DMS 273 (cell line): ENCODE data around the gene SETBP1.

ENCODE experiments used
- DNase-seq: peaks from one replicate; lab custom pipeline; 2025; ENCODE audit not compliant: unreplicated experiment; lab: John Stamatoyannopoulos, UW

Gene SETBP1

GRCh38 chr18:45006934-45007333 is 326.2 kb downstream of the SETBP1 start:
- no peak for DNase-seq

- DNase-seq, result no peak
These were observed 326.8 kb downstream of the SETBP1 start for GRCh38 chr18:45007531-45007930.

DNA sequence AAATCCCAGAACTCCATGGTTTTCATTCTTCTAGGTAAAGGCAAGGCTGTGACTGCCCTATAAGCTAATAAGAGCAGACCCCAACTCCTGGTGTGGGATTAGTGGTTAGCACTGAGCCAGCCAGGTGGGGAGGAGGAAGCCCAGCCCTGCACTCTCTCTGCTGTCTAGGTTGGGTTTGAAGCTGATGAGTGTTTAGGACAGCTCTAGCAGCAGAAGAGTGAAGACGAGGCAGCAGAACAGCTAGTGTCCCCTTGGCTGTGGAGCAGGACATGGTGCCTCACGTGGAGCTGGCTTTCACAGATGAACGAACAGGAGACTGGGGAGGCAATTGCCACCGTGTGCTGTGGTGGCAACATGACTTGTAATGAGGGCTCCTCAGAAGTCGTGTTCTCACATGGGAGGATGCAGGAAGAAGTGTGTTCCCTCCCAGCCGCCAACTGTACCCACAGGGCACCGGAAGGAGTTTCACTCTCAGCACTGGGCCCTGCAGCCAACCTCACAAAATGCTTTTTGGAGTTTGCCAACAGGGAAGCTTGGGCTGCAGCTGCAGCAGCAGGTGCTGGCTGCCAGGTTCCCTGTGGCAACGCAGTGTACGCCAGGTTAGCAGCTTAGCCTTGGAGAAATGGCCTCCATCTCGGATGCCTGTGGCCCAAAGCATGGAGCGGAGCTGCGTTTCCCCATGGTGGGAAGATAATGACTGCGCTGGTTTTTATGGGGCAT is 328.2 kb downstream of the SETBP1 start:
- DNase-seq, result no peak

DNA sequence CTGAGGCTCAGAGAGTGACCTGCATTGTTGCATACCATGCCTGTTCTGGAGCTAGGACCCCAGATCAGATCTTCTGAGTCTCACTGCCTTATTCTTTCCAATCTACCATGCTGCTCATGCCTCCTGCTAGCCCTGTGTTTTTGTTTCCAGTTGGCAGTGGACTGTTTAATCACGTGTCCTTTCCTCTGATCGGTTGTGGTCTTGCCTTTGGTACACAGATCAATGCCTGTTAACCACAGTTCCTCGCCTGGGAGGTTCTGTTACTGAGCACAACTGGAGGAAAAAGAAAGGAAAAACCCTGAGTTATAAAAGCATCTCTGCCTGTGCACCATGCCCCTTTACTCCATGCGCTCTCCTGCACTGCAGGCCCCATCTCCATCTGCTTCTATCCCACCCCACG is 329.1 kb downstream of the SETBP1 start:
- DNase-seq, result no peak

DNA sequence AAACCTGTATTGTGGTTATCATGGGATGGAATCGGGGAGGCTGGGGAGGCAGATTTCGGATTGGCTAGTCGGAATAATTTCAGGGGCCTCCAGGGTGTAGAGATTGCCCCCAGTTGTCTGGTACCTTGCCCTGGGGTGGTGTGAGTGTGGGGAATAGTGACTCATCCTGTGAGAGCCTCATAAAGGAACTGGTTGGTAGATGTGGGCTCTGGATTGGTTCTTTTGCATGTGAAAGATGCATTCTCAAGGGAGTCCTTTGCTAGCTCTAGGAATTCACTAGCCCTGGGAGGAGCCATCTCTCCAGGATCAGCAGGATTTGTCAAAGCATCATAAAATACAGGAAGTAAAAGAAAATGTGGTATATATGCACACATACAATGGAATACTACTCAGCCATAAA is 331.6 kb downstream of the SETBP1 start:
- no peak for DNase-seq

DNA sequence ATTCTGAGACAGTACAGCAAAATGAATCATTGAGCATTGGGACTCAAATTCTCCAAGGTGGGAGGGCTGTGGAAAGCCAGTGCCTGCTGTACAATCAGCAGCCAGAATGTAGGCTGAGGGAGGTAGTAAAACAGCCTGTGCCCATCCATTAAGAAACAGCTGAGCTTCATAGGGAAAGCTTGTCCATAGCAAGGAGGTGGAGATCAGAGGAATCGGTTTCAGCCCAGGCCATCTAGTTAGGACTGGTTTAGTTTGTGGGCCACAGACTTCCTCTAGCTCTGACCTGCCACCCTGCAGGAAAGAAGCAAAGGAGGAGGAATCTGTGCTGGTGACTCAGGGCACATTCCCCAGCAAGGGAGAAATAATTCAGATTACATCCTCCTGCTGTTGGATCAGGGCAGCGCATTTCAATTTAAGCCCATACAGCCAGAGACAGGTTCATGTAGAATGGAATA is 333.4 kb downstream of the SETBP1 start:
- DNase-seq, result peak; percentile 55

DNA sequence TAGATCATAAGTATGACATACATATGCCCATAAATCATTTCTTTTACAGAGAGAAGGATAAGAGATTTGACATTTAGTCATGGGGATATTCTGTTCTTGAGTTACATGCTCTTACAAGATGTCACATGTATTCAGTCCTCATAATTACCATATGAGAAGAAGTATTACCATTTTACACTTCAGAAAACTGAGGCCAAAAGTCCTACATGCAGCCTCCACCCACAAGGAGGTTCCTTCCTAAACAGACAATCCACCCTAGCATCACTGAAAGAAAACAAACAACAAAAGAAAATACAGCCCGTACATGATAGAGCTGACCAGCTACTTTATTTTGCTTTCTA is 335.1 kb downstream of the SETBP1 start:
- DNase-seq, result peak; percentile 52

- DNase-seq, result no peak
These were observed 338.8 kb downstream of the SETBP1 start for GRCh38 chr18:45019469-45019868.

DNA sequence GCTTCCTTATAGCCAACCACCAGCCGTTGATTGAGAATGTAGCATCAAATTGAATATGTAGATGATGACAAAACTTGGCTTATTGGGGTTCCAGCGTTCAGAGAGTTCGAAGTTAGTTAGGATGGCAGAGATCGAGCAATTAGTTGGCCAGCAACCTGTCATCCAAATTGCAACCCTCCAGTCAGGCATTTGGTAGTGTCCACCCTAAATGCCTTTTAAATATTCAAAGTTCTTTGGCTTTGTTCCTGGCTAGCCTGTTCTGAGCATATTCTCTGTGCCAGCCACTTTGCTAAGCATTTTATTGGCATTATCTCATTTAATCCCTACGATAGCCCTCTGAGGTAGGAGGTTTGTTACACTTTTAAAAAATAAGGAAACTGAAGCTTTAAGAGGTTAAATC is 342.8 kb downstream of the SETBP1 start:
- no peak for DNase-seq

GRCh38 chr18:45024357-45025088 is 343.8 kb downstream of the SETBP1 start:
- no peak for DNase-seq

DNA sequence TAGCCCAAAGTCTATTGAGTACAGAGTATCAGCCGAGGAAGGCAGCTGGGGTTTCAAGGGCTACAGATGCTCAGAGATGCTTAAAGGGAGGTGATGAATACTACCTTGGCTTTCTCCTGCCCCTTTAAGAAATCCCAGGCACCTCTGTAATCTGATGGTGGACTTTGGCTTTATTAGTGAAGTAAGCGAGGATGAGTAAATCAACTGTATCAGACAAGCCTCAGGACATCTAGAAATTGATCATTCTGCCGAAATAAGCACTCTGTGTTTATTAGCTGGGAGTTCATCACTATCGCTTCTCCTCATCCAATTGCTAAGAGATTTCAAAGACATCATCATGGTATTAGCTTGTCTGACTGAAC is 344.4 kb downstream of the SETBP1 start:
- DNase-seq, result no peak

DNA sequence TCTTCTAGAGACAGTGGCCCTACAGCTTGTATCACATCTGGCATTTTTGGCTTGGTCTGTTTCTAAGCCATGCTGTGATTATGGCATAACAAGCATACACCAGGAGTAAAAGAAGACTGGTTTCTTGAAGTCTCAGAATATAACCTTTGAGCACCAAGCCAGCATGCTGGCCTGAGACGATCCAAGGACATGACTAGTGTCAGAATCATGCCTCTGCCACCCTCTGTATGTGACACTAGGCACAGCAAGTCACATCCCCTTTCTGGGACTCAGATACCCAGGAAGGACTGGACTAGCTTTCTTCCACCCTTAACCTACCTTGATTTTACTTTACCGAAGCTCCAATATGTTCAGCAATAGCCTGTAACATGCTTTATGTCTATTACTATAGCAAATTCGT is 345.5 kb downstream of the SETBP1 start:
- DNase-seq, result no peak

- no peak for DNase-seq
These were observed 353.5 kb downstream of the SETBP1 start for GRCh38 chr18:45034179-45034578.

DNA sequence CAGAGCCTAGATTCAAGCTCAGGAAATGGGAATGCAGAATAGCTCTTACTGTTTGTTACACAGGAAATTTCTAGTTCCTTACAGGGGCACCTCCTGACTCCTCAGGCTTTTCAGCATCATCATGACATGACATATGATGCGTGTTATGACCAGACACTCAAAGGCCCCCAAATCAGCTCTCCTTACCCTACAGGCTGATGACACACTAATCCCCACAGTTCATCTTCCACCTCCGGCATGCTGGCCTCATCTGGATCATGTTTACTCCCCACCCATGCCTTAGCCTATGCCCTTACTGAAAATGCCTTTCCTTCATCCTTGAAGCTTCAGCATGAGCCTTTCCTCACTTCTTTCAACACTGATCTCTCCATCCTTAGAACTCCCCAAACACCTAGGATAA is 356.9 kb downstream of the SETBP1 start:
- no peak for DNase-seq

DNA sequence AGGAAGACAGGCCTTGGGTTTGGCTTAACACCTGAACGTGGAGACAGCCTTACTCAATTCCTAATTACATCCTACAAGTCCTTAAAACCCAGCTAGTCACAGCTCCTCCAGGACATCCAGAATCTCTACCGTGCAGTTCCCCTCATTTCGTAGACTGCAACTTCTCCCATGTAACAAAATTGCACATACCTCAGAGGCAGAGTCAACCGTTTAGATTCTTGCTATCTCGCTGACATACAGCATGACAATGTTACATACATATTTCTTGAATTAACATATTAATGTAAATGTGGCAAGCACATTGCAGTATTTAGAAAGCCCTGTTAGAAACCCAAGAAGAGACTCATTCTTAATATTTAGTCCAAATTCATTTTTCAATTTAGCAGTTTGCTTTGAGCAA is 358.7 kb downstream of the SETBP1 start:
- DNase-seq, result no peak

DNA sequence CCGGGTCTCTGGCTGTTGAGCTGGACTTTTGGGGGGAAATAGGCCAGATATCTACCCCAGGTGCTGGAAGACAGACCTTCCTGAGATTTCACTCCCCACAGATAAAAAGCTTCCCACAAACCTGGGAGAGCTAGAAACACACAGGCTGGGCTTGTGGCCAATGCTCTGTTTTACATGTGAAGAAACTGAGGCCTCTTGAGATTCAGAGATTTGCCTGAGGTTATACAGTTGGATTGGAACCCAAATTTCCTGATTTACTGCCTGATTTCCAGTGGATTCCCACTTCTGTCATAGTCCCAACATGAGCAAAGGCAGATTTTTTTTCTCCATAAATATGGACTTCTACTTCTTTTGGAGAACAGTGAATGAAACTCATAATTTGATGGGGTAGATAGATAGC is 360.2 kb downstream of the SETBP1 start:
- no peak for DNase-seq

DNA sequence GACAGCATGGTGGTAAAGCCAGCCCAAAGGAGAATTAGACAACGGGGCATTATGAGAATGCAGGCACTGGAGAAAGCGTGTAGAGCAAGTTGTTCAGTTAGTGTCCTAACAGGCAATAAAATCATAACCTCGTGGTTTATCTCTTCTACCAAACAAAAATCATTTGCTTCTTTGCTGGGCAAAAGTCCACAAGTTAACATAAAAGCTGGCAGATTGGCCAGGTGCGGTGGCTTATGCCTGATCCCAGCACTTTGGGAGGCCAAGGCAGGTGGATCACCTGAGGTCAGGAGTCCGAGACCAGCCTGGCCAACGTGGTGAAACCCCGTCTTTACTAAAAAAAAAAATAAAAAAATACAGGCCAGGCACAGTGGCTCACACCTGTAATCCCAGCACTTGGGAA is 364.1 kb downstream of the SETBP1 start:
- DNase-seq, result no peak

DNA sequence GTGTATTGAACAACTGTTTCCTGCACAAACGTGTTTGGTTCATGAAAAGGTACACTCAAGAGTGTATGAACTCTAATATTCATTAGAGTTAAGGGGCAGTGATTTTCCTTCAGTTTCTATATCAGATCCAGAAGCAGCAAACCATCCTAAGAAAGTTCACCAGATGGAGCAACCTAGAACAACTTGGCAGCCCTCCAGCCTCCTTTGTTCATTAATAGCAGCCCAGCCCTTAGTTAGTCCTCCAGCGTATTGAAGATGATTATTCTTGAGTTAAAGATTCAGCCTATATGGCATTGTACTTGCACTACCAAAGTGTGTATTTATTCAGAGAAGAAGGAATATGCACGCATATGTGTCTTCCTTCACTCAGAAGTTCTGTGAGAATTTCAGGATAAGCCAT is 365.5 kb downstream of the SETBP1 start:
- DNase-seq, result peak; percentile 91

- no peak for DNase-seq
These were observed 366.3 kb downstream of the SETBP1 start for GRCh38 chr18:45046961-45047360.

GRCh38 chr18:45049578-45050319 is 369.1 kb downstream of the SETBP1 start:
- DNase-seq, result no peak

GRCh38 chr18:45050712-45051601 is 370.3 kb downstream of the SETBP1 start:
- peak; percentile 72 for DNase-seq
